HG03575 (cell line): ENCODE measurements around the gene IFT122.
"Not testable (repeated sequence)": the region's sequence is repeated elsewhere in the genome, so short reads cannot be mapped to it uniquely, and the experiment has no call there.

Source experiments
- ATAC-seq: cut with Tn5 transposase; IDR thresholded peaks from one replicate; pipeline ENCODE4 v1.9.1; 2021; ENCODE audit not compliant: unreplicated experiment, insufficient number of reproducible peaks, low FRiP score; ENCODE audit errors: extremely low read depth

Gene IFT122

GRCh38 chr3:129461461-129462146 is 21.6 kb downstream of the IFT122 start:
- ATAC-seq = no peak

GRCh38 chr3:129462361-129462968 is 22.4 kb downstream of the IFT122 start:
- ATAC-seq = no peak

- no peak for ATAC-seq
These were observed 23.1 kb downstream of the IFT122 start for GRCh38 chr3:129463094-129463493.

DNA sequence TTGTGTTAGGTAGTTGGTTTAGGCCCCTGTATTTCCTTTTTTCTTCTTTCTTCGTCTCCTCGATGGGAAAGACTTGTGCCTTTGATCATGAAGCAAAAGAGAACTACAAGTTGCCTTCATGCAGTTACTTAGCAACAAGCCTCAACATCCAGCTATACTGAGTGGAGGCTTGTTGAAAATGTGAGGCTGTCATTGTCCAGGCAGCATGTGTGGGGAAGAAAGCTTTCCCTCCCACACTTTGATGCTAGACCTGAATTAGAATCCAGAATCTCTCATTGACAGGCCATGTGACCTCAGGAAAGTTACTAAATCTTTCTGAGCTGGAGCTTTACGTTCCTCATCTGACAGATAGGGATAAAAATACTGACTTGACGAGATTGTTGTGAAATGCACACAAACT is 23.7 kb downstream of the IFT122 start:
- no peak for ATAC-seq

- no peak for ATAC-seq
These were observed 27.9 kb downstream of the IFT122 start for GRCh38 chr3:129467932-129468331.

DNA sequence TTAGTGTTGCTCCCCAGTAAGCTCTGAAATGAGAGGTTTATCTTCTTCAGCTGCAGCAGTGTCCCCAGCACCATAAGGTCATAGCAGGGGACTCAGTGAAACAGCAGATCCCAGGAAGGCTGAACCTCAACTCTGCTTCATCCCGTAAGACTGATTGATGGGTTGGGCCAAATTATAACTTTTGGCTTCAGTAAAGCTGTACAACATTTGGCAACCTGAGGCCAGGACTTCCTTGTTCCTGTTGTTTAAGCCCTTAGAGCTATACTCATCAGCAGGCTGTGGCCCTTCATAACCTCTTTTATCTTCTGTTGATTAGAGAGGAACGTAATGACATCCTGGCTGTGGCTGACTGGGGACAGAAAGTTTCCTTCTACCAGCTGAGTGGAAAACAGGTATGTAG is 29.0 kb downstream of the IFT122 start:
- no peak for ATAC-seq

DNA sequence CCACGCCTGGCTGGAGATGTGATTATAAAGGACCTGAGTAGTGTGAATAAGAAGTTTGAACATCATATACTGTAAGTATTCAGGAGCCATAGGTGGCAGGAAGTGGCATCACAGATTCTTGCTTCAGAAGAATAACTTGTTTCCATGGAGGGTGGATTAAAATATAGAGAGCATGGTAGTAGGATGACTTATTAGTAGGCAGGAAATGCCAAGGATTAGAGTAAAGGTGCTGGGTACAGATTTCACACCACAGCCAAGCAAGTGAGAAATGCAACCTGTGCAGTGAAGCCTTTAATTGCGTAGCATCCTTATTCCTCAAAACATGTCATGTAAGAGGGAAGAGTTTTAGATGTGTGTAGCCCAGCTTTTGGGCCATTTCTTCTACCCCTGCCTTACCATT is 30.8 kb downstream of the IFT122 start:
- no peak for ATAC-seq

DNA sequence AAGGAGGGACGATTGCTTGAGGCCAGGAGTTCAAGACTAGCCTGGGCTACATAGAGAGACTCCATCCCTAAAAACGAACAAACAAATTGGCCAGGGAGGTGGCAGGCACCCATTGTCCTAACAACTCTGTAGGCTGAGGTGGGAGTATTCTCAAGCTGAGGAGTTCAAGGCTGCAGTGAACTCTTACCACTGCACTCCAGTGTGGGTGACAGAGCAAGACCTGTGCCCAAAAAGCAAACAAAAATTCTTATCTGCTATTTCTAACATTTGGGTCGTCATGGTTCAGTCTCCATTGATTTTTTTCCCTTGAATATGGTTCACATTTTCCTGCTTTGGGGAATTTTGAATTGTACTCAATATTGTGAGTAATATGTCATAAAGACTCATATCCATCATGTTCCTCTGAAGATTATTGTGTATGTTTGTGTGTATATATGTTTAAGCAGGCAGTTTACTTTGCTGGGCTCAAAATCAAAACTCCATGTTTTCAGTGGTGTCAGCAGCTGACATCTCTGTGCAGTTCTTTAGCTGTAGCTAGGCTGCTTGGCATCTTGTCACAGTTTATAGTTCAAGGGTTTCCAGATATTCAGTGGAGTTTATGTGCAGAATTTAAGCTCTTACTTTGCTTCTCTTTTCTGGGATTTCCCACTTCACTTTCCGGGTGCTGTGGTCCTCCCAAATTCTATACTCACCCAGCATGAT is 33.2 kb downstream of the IFT122 start:
- ATAC-seq = no peak

DNA sequence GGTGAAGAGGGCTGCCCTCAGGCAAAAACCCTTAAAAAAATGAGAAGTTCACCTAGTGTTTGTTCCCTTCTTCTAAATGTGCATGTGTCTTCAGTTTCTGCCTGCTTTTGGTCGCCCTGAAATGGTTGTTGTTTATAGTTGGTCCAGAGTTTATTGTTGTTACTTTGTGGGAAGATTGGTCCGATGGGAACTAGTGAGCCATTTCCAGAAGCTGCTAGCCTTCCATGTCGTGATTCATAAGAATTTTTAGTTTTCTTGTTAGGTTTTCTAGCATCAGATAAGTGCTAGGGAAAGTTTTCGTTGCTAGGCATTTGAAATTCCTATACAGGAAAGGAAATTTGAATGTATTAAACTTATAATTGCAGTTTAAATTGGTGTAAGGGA is 33.7 kb downstream of the IFT122 start:
- ATAC-seq = no peak

GRCh38 chr3:129474984-129475804 is 35.2 kb downstream of the IFT122 start:
- ATAC-seq = no peak

DNA sequence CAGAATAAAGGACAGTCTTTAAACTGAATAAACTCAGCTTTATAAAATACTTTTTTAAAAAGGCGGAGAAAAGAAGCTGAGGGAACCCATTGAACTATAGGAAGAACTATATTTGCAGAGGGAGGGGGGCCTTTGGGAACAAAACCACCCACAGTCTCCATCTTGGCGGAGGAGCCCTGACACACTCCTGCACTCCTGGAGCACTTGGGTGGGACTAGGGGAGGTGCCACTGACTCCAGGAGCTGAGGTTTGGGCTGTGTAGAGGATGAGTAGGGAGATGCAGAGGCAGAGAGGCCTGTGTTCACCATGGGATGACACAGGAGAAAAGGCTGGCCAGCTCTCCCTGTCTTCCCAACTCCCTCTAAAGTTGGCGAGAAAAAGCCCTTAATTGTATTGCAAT is 35.8 kb downstream of the IFT122 start:
- no peak for ATAC-seq

DNA sequence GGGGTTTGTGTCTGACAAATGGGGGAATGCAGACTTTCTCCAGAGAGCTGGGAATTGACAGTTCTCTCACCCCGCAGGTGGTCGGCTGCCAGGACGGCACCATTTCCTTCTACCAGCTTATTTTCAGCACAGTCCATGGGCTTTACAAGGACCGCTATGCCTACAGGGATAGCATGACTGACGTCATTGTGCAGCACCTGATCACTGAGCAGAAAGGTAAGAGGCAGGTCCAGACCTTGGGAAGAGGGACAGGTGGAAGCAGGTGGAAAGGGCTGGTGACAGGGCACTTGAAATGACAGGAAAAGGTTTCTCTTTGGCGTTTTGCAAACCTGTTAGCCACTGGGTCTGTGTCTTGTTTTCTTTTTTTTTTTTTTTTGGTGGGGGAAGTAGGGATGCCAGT is 36.6 kb downstream of the IFT122 start:
- no peak for ATAC-seq

DNA sequence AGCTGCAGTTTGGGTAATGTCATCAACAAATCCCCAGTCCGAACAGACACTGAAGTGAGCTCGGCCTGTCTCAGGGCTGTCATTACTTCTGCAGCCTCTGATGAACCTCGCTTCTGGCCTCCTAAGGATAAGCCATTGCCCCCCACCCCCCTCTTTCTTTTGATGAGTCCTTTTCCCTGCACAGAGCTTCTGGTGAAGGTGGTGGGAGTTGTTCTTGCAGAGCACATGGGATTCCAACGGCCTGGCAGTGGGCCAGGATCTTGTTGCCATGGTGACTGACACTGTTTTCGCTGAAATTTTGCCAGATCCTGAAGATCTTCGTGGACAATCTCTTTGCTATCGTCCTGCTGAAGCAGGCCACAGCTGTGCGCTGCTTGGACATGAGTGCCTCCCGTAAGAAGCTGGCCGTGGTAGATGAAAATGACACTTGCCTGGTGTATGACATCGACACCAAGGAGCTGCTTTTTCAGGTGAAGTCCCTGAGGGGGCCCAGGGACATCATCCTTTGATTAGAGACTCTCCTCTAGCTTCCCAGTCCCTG is 41.3 kb downstream of the IFT122 start:
- not testable (repeated sequence) for ATAC-seq

DNA sequence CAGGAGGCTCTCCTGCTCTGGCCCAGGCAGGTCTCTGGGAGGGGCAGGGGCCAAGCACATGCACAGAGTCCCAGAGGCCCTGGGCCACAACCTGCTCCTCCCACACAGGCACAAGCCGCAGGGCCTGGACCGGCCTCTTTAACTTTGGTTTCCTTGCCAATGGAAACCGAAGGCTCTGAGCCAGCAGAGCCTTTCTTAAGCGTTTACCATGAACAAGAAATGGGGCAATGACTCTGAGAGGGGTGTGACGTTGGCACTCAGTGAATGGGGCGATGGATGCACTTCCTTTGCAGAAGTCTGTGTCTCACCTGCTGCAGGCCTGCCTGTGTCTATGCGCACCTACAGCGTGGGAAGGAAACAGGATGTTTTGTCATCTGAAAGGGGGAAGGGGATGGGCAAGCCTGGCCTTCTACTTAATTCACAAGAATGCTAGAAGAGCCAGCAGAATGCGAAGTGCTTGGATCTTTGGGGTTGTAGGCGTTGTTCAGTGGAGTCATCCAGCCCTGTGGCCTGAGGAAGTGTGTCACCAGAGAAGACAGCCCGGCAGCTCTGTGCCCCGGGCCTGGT is 41.8 kb downstream of the IFT122 start:
- no peak for ATAC-seq

- ATAC-seq = no peak
These were observed 42.7 kb downstream of the IFT122 start for GRCh38 chr3:129482721-129483120.

GRCh38 chr3:129483870-129484269 is 43.8 kb downstream of the IFT122 start:
- no peak for ATAC-seq

DNA sequence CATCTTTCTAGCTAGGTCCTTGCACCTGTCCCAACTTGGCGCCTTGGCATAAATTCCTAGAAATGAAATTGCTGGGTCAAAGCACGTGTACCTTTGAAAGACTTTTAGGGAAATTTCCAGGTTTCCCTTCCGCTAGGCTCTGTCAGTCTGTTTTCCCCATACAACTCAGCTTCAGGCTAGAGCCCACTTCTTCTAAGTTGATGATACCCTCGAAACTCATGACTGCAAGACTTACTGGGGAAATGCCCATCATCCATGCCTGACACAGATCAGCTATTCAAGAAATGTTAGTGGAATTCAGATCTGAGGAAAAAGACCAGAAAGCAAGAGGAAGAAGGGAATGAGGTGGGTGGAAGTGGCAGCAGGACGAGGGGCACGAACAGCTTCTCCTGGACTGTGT is 45.1 kb downstream of the IFT122 start:
- not testable (repeated sequence) for ATAC-seq

- no peak for ATAC-seq
These were observed 46.0 kb downstream of the IFT122 start for GRCh38 chr3:129485721-129486663.
